Measurements from ENCODE around the gene HOXD10. TPM values are rescaled to one million over a fixed set of nuclear protein-coding genes. Genes with fewer than 3 reads are reported as not detected.

Gene HOXD10
- not detected in 2 replicates for total RNA-seq

DNA sequence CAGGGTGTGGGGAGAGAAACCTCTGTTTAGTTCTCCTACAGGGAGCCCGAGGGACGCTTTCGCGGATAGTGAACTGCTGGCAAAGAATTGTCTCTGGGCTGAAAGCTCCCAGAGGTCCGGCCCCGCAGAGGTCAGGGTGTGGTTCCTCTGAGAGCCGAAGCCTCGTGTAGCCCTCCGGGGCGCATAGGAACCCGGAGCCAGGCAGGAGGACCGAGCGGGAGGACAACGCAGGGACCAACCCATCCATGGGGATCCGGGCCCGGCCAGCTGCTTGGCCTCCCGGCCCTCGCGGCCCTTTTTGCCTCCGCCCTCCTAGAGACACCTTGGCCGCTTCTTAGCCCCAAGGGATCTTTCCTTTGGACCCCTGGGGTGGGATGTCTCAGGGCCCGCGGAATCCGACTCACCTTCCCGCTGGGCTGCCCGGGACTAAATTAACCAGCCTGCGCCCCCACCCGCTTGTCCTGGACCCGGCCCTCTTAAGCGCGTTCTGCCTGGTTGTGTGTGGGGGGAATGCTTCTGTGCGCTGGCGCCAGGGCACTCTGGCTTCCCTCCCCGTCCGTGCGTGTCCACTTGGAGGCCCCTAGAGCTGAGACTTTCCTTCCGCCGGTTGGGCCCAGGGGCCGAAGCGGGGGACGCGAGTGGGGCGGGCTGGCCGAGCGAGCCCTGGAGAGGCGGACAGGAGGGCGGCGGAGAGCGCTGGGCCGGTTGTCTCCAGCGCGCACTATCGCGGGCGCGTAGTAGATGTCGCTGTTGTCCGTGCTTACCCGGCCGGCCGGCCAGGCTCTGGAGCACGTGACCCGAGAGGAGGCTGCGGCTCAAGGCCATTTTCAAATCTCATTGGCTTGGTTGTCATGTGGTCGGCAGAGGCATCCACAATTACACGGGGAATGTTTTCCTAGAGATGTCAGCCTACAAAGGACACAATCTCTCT lies at the start of gene HOXD10:
Gene HOXD10, plus strand, starts transcription at position 896 of the 931 bp plus-strand sequence. CDS start 56 bp downstream, outside the sequence.
- Mint-ChIP-seq H3K4me3 (no peak within 1 kb of the TSS), H3K27ac (no peak within 1 kb of the TSS), H3K27me3 (ENCODE audit: insufficient read depth) (peaks cover 85% of the 10 kb centered on the region), H3K36me3 (ENCODE audit: low read depth) (peaks cover 8% of the 10 kb centered on the region), H3K4me1 (ENCODE audit: low read depth) (peaks cover 9% of the 10 kb centered on the region), H3K9me3 (peaks cover 7% of the 10 kb centered on the region)
- no peak for DNase-seq (ENCODE audit: low spot score)
- intact Hi-C loops (cut with micrococcal nuclease), result loop anchor here (10.0 kb wide), 1 partner anchor 49 kb away; no protein-coding TSS in a partner anchor

DNA sequence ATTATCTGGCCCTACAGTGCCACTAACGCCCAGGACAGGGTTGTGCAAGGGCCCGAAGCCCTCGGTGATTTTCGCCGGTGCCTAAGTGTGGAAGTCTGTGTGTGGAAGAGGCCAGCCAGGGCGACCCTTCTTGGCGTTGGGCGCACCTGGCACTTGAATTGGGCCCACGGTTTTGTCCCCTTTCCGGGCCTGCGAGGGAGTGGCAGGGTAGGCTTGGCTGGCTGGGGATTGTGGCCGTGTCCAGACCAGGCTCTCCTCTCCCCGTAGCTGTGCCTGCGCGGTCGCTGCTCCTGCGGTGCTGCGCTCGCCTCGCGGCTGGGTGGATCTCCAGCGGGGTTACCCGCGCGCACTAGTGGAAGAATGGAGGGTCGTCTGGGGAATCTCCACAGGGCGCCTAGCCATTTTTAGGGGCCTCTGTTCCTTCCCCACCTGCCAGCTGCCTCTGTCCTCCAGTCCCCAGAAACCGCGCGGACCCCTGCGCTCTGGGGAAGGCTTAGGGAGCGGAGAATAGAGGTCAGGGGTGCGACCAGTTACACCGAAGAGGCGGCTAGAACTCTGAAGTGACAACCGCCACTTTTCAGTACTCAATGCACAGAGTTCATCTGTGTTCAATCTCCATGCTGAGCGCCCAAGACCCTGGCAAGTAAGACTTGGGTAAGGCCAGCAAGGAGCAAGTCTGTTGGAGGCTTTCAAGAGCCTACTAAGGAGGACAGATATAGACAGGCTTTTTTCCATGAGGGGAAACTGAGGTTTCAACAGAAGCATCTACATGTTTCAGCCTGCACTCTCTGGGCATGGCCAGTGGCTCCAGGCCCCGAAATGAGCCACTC lies 48.8 kb upstream of the HOXD10 start:
- Mint-ChIP-seq H3K27ac (no peak overlapping the region), H3K4me3 (no peak overlapping the region), H3K4me1 (ENCODE audit: low read depth) (peaks cover 10% of the 10 kb centered on the region), H3K27me3 (ENCODE audit: insufficient read depth) (peaks cover 82% of the 10 kb centered on the region), H3K36me3 (ENCODE audit: low read depth) (no peaks in the 10 kb centered on the region), H3K9me3 (no peaks in the 10 kb centered on the region)
- no peak for DNase-seq (ENCODE audit: low spot score)
- intact Hi-C loops (cut with micrococcal nuclease), result loop anchor here (10.0 kb wide), 2 partner anchors 567 to 703 kb away; no protein-coding TSS in a partner anchor

DNA sequence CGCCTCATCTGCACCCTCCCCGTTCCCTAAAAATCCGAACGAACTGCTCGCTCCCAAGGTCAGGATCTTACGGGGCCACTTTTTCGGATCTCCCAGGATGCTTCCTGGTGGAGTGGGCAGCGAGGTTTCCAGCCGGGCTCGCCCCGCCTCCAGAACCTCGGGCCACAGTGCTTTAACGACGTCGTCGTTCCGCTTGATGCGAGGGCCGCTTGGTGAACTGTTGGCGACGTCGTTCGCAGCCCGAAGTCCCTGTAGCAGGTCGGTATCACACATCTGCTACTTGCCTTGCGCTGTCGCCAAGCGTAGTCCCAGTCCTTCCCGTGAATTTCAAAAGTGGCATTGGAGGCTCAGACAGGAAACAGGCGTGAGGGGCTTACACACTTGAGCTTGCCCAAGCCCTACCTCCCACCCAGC lies 48.2 kb upstream of the HOXD10 start:
- H3K36me3 Mint-ChIP-seq (ENCODE audit: low read depth), result no peaks in the 10 kb centered on the region
- peaks cover 87% of the 10 kb centered on the region for H3K27me3 Mint-ChIP-seq (ENCODE audit: insufficient read depth)
- H3K27ac Mint-ChIP-seq, result no peak overlapping the region
- intact Hi-C loops (cut with micrococcal nuclease), result loop anchor here (10.0 kb wide), 2 partner anchors 566 to 704 kb away; no protein-coding TSS in a partner anchor
- no peaks in the 10 kb centered on the region for H3K9me3 Mint-ChIP-seq
- H3K4me1 Mint-ChIP-seq (ENCODE audit: low read depth), result peaks cover 10% of the 10 kb centered on the region
- no peak overlapping the region for H3K4me3 Mint-ChIP-seq
- no peak for DNase-seq (ENCODE audit: low spot score)

DNA sequence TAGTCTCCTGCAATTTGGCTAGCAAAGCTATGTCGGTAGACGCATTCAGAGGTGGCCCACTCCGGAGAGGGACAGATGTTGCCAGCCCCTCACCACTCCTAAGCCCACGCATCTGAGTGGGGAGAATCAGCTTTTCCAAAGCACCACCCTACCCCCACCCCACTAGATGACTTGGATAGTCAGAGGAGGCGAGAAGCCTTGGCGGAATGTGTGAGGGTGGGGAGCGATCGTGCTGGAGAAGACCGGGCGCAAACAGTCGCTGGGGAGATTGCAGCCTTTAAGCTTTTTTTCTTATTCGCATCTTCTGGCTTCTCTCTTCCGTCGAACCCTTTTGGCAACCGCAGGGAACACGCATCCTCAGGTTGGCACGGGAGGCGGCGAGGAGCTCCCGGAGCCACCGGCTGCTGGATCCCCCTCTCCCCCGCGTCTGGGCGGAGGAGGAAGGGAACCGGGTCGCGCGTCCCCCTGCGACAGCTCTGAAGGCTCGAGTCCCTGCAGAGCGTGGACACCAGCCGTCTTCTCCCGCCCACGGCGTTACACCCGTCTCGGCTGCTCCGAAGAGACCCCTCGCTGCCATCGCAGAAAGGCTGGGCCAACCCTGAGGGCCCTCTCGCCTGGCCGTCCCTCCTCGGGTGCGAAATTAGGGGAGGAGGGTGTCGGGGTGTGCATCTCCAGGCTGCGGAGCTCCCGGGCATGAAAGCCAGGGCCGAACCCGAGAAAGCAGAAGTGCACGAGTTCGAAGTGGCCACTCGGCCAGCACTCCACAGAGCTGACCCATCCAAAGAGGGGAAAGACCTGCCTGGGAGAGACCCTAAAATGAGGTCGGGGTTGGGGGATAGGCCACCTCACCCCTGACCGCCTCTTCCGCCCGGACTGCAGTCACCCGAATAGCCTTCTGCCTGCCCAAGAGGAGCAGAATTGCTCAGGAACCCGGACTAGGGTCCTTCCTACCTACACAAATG lies 45.0 kb upstream of the HOXD10 start:
- DNase-seq (ENCODE audit: low spot score), result no peak
- no peaks in the 10 kb centered on the region for H3K36me3 Mint-ChIP-seq (ENCODE audit: low read depth)
- intact Hi-C loops (cut with micrococcal nuclease), result no loop called here
- peaks cover 5% of the 10 kb centered on the region for H3K4me1 Mint-ChIP-seq (ENCODE audit: low read depth)
- no peaks in the 10 kb centered on the region for H3K9me3 Mint-ChIP-seq
- peaks cover 82% of the 10 kb centered on the region for H3K27me3 Mint-ChIP-seq (ENCODE audit: insufficient read depth)
- no peak overlapping the region for H3K4me3 Mint-ChIP-seq
- H3K27ac Mint-ChIP-seq, result no peak overlapping the region

DNA sequence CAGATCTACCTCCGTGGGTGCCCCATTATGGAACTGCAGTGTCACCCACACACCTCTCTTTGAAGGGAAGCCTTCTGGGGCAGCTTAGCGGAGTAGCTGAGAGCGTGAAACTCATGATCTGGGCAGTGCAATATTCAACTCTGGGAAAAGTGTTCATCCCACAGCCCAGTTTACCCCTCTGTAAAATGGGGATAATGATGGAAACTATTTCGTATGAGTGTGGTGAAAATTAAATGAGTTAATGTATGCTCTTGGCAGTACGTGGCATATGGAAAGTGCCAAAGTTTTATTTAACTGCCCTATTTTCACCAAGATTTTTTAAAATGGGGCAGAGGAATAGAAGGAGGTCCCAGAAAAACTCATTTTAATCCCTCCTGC lies 44.3 kb upstream of the HOXD10 start:
- Mint-ChIP-seq H3K36me3 (ENCODE audit: low read depth) (no peaks in the 10 kb centered on the region), H3K9me3 (no peaks in the 10 kb centered on the region), H3K27me3 (ENCODE audit: insufficient read depth) (peaks cover 81% of the 10 kb centered on the region), H3K4me3 (no peak overlapping the region), H3K4me1 (ENCODE audit: low read depth) (peaks cover 5% of the 10 kb centered on the region), H3K27ac (no peak overlapping the region)
- no peak for DNase-seq (ENCODE audit: low spot score)
- intact Hi-C loops (cut with micrococcal nuclease), result no loop called here

DNA sequence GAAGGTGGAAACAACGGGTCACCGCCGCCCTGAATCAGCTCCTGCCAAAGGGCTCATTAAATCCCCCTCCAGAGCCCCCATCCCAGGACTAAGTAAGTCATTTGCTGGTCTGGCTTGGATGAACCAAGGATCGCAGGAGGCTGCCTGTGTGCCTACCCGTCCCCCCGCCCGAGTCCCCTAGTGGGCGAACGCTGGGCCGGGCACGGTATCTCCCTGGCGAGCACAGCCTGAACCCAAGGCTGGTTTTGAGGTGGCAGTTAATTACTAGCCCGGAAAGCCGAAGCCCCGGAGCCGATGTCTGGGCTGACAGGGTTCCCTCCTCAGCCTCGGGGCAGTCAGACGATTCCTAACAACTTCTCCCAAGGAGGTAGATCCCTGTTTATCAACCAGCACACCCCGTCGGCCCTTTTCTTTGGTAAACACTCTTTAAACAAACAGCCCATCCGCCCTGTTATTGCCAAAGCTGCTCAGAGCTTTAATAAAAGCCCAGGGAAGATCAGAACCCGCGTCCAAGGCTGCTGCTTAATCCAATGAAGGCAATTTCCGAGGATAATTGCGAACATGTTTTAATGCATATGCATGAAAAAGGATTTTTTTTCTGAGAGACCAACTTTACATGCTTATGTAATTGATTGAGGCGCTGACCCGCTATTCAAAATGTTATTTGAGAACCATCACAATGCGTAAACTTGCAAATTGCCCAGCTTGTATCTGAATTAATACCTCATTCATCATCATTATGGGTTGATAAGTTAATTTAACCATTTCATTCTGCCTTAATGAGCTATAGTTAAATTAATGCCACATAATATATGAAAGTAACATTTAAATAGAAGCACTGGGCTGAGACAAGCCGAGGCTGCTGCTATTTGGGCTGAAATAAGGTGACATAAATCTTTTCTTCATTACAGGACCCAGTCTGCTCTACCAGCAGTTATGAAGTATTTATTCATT lies 43.4 kb upstream of the HOXD10 start:
- intact Hi-C loops (cut with micrococcal nuclease), result no loop called here
- Mint-ChIP-seq H3K4me1 (ENCODE audit: low read depth) (peaks cover 5% of the 10 kb centered on the region), H3K27ac (no peak overlapping the region), H3K36me3 (ENCODE audit: low read depth) (no peaks in the 10 kb centered on the region), H3K4me3 (no peak overlapping the region), H3K9me3 (no peaks in the 10 kb centered on the region), H3K27me3 (ENCODE audit: insufficient read depth) (peaks cover 77% of the 10 kb centered on the region)
- no peak for DNase-seq (ENCODE audit: low spot score)

DNA sequence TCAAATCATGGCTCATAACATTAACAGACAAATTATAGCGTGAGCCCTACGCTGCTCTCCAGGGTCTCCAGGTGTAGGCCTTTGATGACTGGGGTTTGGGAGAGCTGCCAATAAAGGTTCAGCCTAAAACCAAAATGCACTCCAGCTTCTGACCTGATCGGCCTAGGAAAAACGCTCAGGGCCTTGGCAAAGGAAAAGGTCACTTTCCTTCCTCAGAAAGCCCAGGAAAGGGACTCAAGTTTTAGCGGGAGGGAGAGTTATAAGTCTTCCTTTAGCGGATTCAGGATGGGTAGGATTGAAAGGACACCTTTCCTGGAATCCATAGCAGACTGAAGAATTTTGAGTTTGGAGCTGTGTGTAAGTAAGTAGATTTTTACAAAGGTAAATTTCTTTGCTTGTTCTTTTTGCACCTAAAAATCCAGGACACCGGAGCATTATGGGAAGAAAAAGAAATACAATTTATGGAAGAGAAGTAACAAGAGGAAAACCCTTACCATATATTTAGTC lies 41.6 kb upstream of the HOXD10 start:
- no peak overlapping the region for H3K4me3 Mint-ChIP-seq
- peaks cover 4% of the 10 kb centered on the region for H3K9me3 Mint-ChIP-seq
- intact Hi-C loops (cut with micrococcal nuclease), result no loop called here
- no peak for DNase-seq (ENCODE audit: low spot score)
- H3K36me3 Mint-ChIP-seq (ENCODE audit: low read depth), result peaks cover 3% of the 10 kb centered on the region
- peaks cover 77% of the 10 kb centered on the region for H3K27me3 Mint-ChIP-seq (ENCODE audit: insufficient read depth)
- no peaks in the 10 kb centered on the region for H3K4me1 Mint-ChIP-seq (ENCODE audit: low read depth)
- no peak overlapping the region for H3K27ac Mint-ChIP-seq

DNA sequence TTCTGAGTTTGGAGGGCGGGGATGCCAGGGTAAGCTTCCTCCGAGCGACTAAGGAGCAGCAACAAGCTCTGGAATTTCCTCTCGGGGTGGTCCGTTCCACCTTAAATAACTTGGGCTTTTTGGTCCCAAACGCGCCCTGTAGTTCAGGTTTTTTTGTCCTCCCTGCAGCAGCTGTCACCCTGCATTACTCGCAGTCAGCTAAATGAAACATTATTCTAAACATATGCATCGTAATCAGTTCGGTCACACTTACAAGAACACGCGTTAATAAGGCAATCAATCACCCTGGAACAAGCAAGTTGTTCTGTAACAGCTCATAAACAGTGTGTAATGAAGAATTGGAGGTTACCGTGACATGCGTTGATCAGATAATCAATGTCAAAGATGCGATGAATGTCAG lies 41.1 kb upstream of the HOXD10 start:
- intact Hi-C loops (cut with micrococcal nuclease), result no loop called here
- H3K4me3 Mint-ChIP-seq, result no peak overlapping the region
- peaks cover 4% of the 10 kb centered on the region for H3K9me3 Mint-ChIP-seq
- peaks cover 72% of the 10 kb centered on the region for H3K27me3 Mint-ChIP-seq (ENCODE audit: insufficient read depth)
- no peaks in the 10 kb centered on the region for H3K4me1 Mint-ChIP-seq (ENCODE audit: low read depth)
- no peak for DNase-seq (ENCODE audit: low spot score)
- H3K36me3 Mint-ChIP-seq (ENCODE audit: low read depth), result peaks cover 3% of the 10 kb centered on the region
- no peak overlapping the region for H3K27ac Mint-ChIP-seq

DNA sequence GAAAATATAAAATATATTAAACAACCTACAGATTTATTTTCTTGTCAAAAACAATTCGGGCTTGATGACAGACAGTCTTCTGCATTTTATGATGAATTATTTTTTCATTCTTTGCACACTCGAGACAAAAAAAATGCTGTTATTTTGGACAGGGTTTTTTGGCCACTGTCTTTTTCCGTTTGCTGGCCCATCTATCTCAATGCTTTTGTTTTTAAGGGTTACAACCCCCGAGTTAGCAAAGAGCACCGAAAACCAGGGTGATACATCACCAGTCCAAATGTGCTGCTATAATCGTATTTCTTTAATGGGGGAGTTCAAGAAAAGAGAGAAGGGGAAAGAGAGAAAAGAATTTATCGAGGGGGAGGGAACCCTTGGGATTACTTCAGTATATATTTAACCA lies 40.5 kb upstream of the HOXD10 start:
- no peaks in the 10 kb centered on the region for H3K4me1 Mint-ChIP-seq (ENCODE audit: low read depth)
- H3K9me3 Mint-ChIP-seq, result peaks cover 4% of the 10 kb centered on the region
- DNase-seq (ENCODE audit: low spot score), result no peak
- H3K36me3 Mint-ChIP-seq (ENCODE audit: low read depth), result peaks cover 3% of the 10 kb centered on the region
- intact Hi-C loops (cut with micrococcal nuclease), result loop anchor here (2.0 kb wide), 1 partner anchor 87 kb away; no protein-coding TSS in a partner anchor
- H3K27ac Mint-ChIP-seq, result no peak overlapping the region
- H3K27me3 Mint-ChIP-seq (ENCODE audit: insufficient read depth), result peaks cover 72% of the 10 kb centered on the region
- no peak overlapping the region for H3K4me3 Mint-ChIP-seq

DNA sequence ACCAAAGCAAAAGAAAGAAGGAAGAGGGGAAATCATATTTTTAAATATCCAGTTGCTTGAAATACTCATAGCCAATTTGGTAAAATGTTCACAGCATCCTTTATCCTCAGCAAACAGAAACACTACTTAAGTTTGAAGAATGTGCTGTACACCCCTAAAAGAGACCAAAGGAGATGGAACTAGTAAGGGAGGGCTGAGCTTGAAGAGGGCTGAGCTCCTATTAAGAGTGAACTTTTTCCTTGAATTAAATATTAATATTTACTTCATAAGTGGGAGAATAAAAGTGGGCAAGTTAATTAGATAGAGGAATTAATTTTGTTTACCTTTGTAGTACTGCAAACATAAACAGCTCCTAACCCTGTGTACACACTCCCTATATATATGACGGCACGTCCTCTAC lies 39.8 kb upstream of the HOXD10 start:
- Mint-ChIP-seq H3K36me3 (ENCODE audit: low read depth) (peaks cover 3% of the 10 kb centered on the region), H3K9me3 (peaks cover 4% of the 10 kb centered on the region), H3K27ac (no peak overlapping the region), H3K4me3 (no peak overlapping the region), H3K4me1 (ENCODE audit: low read depth) (no peaks in the 10 kb centered on the region), H3K27me3 (ENCODE audit: insufficient read depth) (peaks cover 75% of the 10 kb centered on the region)
- DNase-seq (ENCODE audit: low spot score), result no peak
- intact Hi-C loops (cut with micrococcal nuclease), result loop anchor here (2.0 kb wide), 1 partner anchor 86 kb away; no protein-coding TSS in a partner anchor
